ENCODE results near the gene SPDYE5.
"Not testable (repeated sequence)": the region's sequence is repeated elsewhere in the genome, so short reads cannot be mapped to it uniquely, and the experiment has no call there.

SPDYE5 gene, protein sequence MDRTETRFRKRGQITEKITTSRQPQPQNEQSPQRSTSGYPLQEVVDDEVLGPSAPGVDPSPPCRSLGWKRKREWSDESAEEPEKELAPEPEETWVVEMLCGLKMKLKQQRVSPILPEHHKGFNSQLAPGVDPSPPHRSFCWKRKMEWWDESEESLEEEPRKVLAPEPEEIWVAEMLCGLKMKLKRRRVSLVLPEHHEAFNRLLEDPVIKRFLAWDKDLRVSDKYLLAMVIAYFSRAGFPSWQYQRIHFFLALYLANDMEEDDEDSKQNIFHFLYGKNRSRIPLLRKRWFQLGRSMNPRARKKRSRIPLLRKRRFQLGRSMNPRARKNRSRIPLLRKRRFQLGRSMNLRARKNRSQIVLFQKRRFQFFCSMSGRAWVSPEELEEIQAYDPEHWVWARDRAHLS

DNA sequence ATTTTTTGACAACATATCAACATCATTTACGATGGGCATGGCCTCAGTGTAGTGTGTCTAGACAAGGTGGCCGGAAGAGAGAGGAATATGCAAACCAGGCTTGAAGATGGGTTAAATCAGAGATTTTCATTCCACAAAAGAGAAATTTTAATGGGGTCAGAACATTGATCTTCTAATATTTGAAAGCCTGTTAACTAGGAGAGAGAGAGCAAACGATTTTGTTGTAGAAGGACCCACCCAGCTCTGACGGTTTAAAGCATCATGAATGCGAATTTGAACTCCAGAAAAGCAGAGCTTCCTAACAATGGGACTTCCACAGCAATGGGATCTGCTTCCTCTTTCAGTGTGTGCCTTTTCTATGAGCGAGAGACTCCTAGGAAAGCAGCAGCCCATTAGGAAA is at the start of gene SPDYE5:
Gene SPDYE5 (plus strand): TSS at position 301 of the 400 bp plus-strand sequence. CDS start 1,728 bp downstream, outside the sequence.
- DNase-seq: not testable (repeated sequence)

GRCh38 chr7:75442465-75443111 is 49.5 kb upstream of the SPDYE5 start:
- peak; percentile 32 for DNase-seq

DNA sequence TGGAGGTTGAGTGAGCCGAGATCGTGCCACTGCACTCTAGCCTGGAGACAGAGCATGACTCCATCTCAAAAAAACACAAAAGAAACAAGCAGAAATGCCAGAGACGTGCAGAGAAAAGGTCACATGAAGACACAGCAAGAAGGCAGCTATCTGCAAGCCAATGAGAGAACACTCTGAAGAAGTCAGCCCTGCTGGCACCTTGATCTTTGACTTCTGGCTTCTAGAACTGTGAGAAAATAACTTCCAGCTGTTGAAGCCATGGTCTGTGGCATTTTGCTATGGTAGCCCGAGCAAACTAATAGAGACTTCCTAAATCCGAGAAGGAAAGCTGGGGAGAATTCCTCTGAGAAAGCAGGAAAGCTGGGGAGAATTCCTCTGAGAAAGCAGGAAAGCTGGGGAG is 42.2 kb upstream of the SPDYE5 start:
- not testable (repeated sequence) for DNase-seq

DNA sequence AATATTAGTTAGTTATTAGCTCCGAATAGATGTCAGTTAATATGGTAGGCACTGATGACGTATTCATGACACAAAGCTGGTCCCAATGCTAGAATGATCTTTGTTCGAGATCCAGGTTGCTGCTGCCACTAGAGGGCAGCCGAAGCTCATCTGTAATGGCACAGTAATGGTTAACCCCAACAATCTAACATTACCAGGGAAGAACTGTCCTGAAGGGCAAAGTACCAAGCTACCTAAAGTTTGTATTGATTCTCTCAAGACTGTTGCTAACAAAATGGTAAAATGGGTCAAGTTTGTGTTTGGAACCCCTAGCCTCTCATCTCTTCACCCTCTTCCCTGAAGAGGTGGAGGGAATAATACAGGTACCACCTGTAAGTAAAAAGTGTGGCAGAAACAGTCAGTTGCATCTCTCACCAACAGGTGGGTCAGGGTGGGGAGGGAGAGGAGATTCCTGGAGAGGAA is 39.6 kb upstream of the SPDYE5 start:
- not testable (repeated sequence) for DNase-seq

GRCh38 chr7:75456403-75456802 is 35.7 kb upstream of the SPDYE5 start:
- not testable (repeated sequence) for DNase-seq

GRCh38 chr7:75458034-75458433 is 34.1 kb upstream of the SPDYE5 start:
- DNase-seq: not testable (repeated sequence)

GRCh38 chr7:75460541-75460940 is 31.6 kb upstream of the SPDYE5 start:
- not testable (repeated sequence) for DNase-seq

DNA sequence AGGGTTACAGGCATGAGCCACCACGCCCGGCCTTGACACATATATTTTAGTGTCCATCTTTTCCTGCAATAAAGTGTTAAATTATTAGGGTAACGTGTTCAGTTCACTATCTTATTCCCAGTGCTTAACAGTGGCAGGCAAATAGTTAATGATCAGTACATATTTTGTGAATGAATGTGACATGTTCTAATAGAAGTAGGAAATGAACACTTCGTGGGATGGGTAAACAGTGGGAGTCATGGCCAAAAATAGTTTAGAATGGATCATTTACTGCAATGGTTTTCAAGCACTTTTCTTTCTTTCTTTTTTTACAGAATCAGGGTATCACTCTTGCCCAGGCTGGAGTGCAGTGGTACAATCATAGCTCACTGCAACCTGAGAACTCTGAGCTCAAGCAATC is 22.0 kb upstream of the SPDYE5 start:
- DNase-seq: not testable (repeated sequence)

DNA sequence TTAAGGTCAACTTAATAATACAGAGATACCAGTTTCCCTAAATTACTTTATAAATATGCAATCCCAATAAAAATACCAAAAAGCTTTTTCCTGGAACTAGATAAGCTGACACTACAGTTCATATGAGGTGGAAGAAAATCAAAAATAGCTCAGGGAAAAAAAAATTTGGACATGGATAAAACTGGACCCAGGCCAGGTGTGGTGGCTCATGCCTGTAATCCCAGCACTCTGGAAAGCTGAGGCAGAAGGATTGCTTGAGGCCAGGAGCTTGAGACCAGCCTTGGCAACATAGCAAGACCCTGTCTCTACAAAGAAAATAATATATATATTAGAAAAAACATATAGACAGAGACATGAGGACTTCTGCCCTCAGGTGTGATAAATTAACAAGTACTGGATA is 14.7 kb upstream of the SPDYE5 start:
- DNase-seq: not testable (repeated sequence)

DNA sequence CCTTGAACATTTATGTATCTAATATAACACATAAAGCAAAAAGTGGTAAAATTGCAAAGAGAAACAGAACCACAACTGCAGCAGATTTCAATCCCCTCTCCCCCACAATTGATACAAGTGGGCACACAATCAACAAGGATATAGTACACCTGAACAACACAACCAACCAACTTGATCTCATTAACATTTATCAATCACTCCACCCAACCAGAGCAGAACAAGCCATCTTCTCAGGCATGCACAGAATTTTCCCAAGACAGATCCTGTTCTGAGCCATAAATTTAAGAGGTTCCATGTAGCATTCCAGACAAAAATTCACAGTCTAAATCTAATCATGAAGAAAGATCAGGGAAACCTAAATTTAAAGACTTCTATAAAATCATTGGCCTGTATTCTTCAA is 11.8 kb upstream of the SPDYE5 start:
- not testable (repeated sequence) for DNase-seq

- DNase-seq: not testable (repeated sequence)
Measured at GRCh38 chr7:75485355-75485978, 6.7 kb upstream of the SPDYE5 start.

- DNase-seq: peak; percentile 86
Measured at GRCh38 chr7:75485979-75486643, 6.0 kb upstream of the SPDYE5 start, which contains the start of gene POM121C. Gene POM121C (minus strand): TSS chr7:75486299. CDS start chr7:75441496, 44,803 bp downstream.

- not testable (repeated sequence) for DNase-seq
Measured at GRCh38 chr7:75509033-75509432, 16.9 kb downstream of the SPDYE5 start.

DNA sequence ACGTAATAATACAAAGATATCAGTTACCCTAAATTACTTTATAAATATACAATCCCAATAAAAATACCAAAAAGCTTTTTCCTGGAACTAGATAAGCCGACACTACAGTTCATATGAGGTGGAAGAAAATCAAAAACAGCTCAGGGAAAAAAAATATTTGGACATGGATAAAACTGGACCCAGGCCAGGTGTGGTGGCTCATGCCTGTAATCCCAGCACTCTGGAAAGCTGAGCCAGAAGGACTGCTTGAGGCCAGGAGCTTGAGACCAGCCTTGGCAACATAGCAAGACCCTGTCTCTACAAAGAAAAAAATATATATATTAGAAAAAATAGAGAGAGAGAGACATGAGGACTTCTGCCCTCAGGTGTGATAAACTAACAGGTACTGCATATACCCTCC is 26.7 kb downstream of the SPDYE5 start:
- DNase-seq: not testable (repeated sequence)

GRCh38 chr7:75521727-75522126 is 29.6 kb downstream of the SPDYE5 start:
- DNase-seq: not testable (repeated sequence)

- not testable (repeated sequence) for DNase-seq
Measured at GRCh38 chr7:75527224-75527722, 35.2 kb downstream of the SPDYE5 start.

- DNase-seq: no peak
Measured at GRCh38 chr7:75531359-75531821, 39.3 kb downstream of the SPDYE5 start.

DNA sequence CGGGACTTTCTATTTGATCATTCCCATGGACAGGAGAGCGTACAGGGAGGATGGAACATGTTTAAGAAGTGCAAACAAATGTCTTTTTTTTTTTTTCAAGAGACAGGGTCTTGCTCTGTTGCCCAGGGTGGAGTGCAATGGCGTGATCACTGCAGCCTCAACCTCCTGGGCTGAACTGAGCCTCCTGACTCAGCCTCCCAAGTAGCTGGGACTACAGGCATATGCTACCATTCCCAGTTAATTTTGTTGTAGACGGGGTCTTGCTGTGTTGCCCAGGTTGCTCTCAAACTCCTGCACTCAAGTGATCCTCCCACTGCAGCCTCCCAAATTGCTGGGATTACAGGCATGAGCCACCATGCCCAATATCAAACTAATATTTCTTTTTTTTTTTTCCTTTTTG is 40.5 kb downstream of the SPDYE5 start:
- DNase-seq: no peak

DNA sequence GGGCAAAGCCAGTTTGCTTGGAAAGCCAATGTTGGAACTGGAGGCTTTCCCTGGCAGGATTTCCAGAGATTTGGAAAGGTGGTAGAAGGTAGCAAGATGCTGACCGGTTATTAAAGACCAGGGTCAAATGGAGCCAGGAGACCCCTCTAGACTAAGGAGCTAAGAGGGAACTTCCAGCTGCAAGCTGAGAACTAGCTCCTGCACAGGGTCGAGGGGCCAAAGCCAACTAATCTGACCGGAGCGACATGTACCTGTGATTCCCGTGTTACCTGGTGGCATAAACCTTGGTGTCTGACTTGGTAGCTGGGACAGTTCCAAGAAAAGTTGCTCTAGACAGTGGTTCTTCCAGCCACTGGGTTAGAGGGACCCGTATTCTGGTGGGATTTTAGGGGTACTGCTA is 41.8 kb downstream of the SPDYE5 start:
- DNase-seq: no peak

DNA sequence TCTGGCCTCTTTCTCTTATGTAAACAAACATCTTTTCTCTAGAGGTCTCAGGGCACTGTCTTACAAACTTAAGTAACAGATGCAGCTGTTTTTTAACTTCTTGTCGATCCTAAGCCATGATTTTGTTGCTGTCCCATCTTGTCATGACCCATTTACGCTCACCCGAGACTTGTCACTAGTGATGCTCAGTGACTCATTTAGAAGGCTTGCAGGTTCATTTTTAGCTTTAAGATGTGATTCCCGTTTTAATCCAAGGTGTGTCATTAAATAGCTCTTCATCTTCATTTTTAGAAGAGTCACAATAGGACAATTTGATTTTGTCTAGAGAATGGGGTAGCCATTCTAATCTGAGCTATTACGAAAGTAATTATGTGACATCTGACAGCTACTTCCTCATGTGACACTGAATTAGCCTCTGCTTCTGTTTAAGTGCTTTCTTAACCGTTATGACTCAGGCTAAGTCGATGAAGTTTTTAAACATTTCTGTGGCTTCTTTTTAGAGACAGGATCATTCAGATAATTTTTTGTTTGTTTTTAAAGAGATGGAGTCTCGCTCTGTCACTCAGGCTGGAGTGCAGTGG is 42.7 kb downstream of the SPDYE5 start:
- no peak for DNase-seq

- DNase-seq: no peak
Measured at GRCh38 chr7:75536491-75536890, 44.4 kb downstream of the SPDYE5 start.

DNA sequence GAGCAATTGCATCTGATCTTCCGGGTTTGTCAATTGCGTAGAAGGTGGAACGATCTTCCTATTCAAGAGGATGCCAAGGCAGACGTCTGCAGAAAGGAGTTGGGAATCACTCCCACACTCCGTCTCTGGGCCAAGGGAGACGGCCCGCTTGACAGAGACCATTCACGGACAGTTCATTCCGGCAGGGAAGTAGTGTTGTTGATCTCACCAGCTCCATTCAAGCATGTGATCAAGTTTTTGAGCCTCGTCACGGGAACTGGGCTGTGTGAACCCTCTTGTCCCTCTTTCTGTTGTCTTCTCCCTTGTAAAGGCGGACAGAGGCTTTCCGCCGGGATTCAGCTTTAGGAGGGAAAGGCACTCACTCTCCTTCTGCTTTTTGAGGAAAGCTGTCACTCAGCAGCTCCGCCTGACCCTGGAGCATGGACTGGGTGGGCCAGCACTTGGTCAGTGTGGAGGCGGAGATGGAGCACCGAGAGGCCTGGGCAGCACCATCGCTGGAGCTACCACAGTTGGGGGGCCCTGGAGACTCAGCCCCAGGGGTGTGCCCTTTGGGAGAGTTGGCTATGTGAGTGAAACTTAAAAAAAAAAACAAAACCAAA is 44.9 kb downstream of the SPDYE5 start:
- no peak for DNase-seq

All from NCI-H2171 treated with DMSO at 0.1 percent for 48 hours (cell line).